Uterus (tissue), 2 donors: ENCODE data around the gene TSHZ2.

Experiments
- CTCF ChIP-seq, 4 experiments: fragments of 200-600 bp in 2 of 4; fragments of 450-650 bp in 2 of 4; sonication (generic) in 2 of 4; IDR thresholded peaks; one replicate each; pipeline ENCODE4 v1.5.1; 2016 to 2019; ENCODE audit warnings: antibody characterized with exemption in 4 of 4, mild to moderate bottlenecking in 2 of 4, moderate library complexity in 1 of 4
- POLR2A ChIP-seq, 2 donors: fragments of 450-650 bp; IDR thresholded peaks; one replicate each; pipeline ENCODE4 v1.6.1; 2016; ENCODE audit warnings: antibody characterized with exemption in 2 of 2, mild to moderate bottlenecking in 1 of 2, moderate library complexity in 1 of 2

DNA sequence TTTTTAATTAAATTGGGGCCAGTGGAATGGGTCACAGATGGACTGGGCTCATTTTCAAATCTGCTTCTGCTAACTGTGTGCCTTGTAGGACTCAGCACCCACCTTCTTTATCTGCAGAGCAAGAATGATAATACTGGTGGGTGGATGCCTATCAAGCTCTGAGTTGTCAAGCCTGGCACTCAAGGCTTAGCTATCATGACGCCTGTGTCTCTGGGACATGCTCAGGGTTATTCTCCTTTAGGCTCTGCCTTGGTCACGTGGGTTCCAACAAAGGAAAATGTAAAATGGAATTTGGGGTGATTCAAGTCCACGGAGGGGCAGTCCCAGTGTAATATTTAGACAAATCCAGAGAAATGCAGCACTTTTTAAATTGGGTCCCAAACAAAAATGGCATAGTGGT is 202.3 kb downstream of the TSHZ2 start:
- TF ChIP-seq CTCF (IDR thresholded peaks at IDR 0.05): no peak
- no peak for TF ChIP-seq POLR2A (IDR thresholded peaks at IDR 0.05)
